PFSK-1 (cell line): ENCODE data around the gene XIRP2.

ENCODE experiments used
- POLR2AphosphoS5 ChIP-seq: IDR thresholded peaks from 2 replicates; pipeline ENCODE4 v1.6.1; 2012; ENCODE audit warnings: low read depth, mild to moderate bottlenecking, control low read depth, low read length, moderate library complexity
- TAF1 ChIP-seq: IDR thresholded peaks from 2 replicates; pipeline ENCODE4 v1.6.1; 2012; ENCODE audit warnings: low read length, control low read depth, borderline replicate concordance; ENCODE audit not compliant: insufficient read depth

DNA sequence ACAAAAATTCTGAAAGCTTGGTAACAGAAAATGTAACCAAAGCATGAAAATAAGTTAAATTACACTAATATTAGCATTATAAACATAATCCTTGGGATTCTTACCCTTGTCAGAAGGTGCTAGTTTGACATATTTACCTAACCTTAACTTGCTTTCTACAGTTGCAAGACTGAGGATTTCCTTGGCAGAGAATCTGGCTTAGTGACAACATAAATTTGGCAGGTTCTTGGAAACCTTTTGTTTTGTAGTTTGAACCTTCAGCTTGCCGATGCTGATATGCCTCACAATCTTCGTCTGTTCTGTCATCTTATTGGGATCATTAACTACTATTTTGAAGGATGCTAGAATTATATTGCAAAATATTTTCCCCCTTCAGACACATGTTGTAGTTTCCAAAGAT lies 3.4 kb downstream of the XIRP2 start:
- TF ChIP-seq TAF1 (no peak), POLR2AphosphoS5 (no peak)
